Loucy (cell line): ENCODE measurements around the gene AQP9.

ENCODE experiments used
- H2AFZ ChIP-seq: fragments of 200-600 bp; sonication (generic); 2 replicates; pipeline ENCODE4 v1.6.0; 2016; ENCODE audit warnings: antibody characterized with exemption, mild to moderate bottlenecking, low read length, moderate library complexity
- H3F3A ChIP-seq: fragments of 200-600 bp; 2 replicates; pipeline ENCODE4 v1.6.0; 2016; ENCODE audit warnings: antibody characterized with exemption, low read depth, mild to moderate bottlenecking
- H3K27me3 ChIP-seq: fragments of 200-600 bp; sonication (generic); 2 replicates; pipeline ENCODE4 v1.6.1; 2014; ENCODE audit warnings: low read length, mild to moderate bottlenecking; ENCODE audit not compliant: insufficient read depth, poor library complexity, severe bottlenecking
- H3K36me3 ChIP-seq: fragments of 200-600 bp; sonication (generic); 2 replicates; pipeline ENCODE4 v1.6.1; 2016; ENCODE audit warnings: low read length; ENCODE audit not compliant: insufficient read depth
- H3K4me1 ChIP-seq: fragments of 200-600 bp; sonication (generic); 2 replicates; pipeline ENCODE4 v1.5.1; 2014; ENCODE audit warnings: low read length, mild to moderate bottlenecking; ENCODE audit not compliant: insufficient read depth, poor library complexity, severe bottlenecking
- H3K4me2 ChIP-seq: fragments of 200-600 bp; sonication (generic); 2 replicates; pipeline ENCODE4 v1.6.0; 2014; ENCODE audit warnings: antibody characterized with exemption, low read length, low read depth, mild to moderate bottlenecking; ENCODE audit not compliant: poor library complexity, severe bottlenecking
- H3K4me3 ChIP-seq: fragments of 200-600 bp; sonication (generic); 2 replicates; pipeline ENCODE4 v1.5.1; 2014; ENCODE audit warnings: low read length, mild to moderate bottlenecking, mixed read lengths; ENCODE audit not compliant: poor library complexity, severe bottlenecking
- H3K79me2 ChIP-seq: fragments of 200-600 bp; sonication (generic); 2 replicates; pipeline ENCODE4 v1.6.1; 2014; ENCODE audit warnings: low read length; ENCODE audit not compliant: insufficient read depth
- H3K9ac ChIP-seq: fragments of 200-600 bp; sonication (generic); 2 replicates; pipeline ENCODE4 v1.6.0; 2014; ENCODE audit warnings: mild to moderate bottlenecking, low read depth, low read length, moderate library complexity; ENCODE audit not compliant: poor library complexity, severe bottlenecking
- H3K9me2 ChIP-seq: fragments of 200-600 bp; sonication (generic); replicated peaks from 2 replicates; pipeline ENCODE4 v1.6.1; 2016; ENCODE audit warnings: low read depth, low read length, mixed read lengths
- H3K9me3 ChIP-seq: fragments of 200-600 bp; sonication (generic); 2 replicates; pipeline ENCODE4 v1.6.1; 2014; ENCODE audit warnings: mild to moderate bottlenecking, antibody characterized with exemption, low read length, low read depth; ENCODE audit not compliant: insufficient read depth
- H4K20me1 ChIP-seq: fragments of 200-600 bp; sonication (generic); 2 replicates; pipeline ENCODE4 v1.6.0; 2014; ENCODE audit warnings: antibody characterized with exemption, low read length, mild to moderate bottlenecking; ENCODE audit not compliant: insufficient read depth, poor library complexity, severe bottlenecking
- EZH2phosphoT487 ChIP-seq: fragments of 200-600 bp; IDR thresholded peaks from 2 replicates; pipeline ENCODE4 v1.6.1; 2018; ENCODE audit warnings: antibody characterized with exemption, mild to moderate bottlenecking, moderate library complexity, borderline replicate concordance
- TF ChIP-seq, protein P1 (sequence below): fragments of 200-600 bp; sonication (generic); conservative IDR thresholded peaks from 2 replicates; pipeline ENCODE4 v1.5.1; 2014; ENCODE audit warnings: mild to moderate bottlenecking, antibody characterized with exemption, low read length

Gene AQP9

DNA sequence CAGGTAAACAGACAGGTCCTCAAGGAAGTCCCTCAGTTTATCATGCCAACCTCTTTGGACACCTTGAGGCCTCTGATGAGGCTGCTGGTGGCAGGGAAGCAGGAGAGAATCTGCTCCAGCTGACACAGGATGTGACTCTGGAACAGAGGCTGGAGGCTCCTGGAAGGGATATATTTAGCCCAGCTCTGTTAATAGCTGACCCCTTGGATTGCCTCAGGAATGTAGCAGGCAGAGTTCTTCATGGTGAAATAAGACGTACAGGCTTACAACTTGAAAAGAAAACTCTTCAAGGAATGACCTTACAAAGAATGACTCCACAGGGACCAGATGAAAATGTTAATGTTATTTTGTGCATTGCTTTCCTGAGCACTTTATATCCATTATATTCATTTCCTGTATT lies 90.5 kb downstream of the AQP9 start:
- Histone ChIP-seq H3K9me2 (no peaks in the 10 kb centered on the region), H3K36me3 (no peaks in the 10 kb centered on the region), H2AFZ (no peak overlapping the region), H3K4me1 (peaks cover 8% of the 10 kb centered on the region), H3K4me2 (no peak overlapping the region), H3K4me3 (no peak overlapping the region), H3K9me3 (no peaks in the 10 kb centered on the region), H4K20me1 (no peaks in the 10 kb centered on the region), H3F3A (no peaks in the 10 kb centered on the region), H3K79me2 (no peaks in the 10 kb centered on the region), H3K27me3 (no peaks in the 10 kb centered on the region), H3K9ac (no peak overlapping the region)
- TF ChIP-seq, protein P1, sequence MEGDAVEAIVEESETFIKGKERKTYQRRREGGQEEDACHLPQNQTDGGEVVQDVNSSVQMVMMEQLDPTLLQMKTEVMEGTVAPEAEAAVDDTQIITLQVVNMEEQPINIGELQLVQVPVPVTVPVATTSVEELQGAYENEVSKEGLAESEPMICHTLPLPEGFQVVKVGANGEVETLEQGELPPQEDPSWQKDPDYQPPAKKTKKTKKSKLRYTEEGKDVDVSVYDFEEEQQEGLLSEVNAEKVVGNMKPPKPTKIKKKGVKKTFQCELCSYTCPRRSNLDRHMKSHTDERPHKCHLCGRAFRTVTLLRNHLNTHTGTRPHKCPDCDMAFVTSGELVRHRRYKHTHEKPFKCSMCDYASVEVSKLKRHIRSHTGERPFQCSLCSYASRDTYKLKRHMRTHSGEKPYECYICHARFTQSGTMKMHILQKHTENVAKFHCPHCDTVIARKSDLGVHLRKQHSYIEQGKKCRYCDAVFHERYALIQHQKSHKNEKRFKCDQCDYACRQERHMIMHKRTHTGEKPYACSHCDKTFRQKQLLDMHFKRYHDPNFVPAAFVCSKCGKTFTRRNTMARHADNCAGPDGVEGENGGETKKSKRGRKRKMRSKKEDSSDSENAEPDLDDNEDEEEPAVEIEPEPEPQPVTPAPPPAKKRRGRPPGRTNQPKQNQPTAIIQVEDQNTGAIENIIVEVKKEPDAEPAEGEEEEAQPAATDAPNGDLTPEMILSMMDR: no peak
- no peak for TF ChIP-seq EZH2phosphoT487

DNA sequence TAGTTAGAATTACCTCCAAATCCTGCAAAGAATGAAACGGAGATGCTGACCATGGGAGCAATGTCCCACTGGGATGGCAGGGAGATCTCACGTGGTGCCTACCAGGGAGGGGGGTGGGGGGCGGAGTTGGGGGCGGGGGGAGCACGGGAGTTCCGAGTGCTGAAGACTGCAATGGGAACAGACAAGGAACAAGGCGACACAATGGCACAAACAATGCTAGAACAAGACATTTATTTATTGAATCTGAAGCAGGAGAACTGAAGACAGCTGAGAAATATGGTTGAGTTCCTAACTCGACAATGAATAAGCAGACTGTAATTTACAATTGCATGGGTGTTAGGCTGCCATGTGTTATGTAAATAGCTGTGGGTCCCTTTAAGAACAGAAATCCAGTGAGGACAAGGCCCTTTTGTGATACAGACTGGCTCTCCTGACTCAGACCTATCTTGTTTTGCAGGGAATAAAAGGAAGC lies 91.2 kb downstream of the AQP9 start:
- Histone ChIP-seq H4K20me1 (no peaks in the 10 kb centered on the region), H3K4me1 (peaks cover 2% of the 10 kb centered on the region), H3K4me2 (no peak overlapping the region), H3K79me2 (no peaks in the 10 kb centered on the region), H3K9me2 (no peaks in the 10 kb centered on the region), H3K9me3 (no peaks in the 10 kb centered on the region), H3K36me3 (no peaks in the 10 kb centered on the region), H3K9ac (no peak overlapping the region), H3K27me3 (no peaks in the 10 kb centered on the region), H3F3A (no peaks in the 10 kb centered on the region), H2AFZ (no peak overlapping the region), H3K4me3 (no peak overlapping the region)
- TF ChIP-seq, protein P1: no peak
- TF ChIP-seq EZH2phosphoT487: no peak

DNA sequence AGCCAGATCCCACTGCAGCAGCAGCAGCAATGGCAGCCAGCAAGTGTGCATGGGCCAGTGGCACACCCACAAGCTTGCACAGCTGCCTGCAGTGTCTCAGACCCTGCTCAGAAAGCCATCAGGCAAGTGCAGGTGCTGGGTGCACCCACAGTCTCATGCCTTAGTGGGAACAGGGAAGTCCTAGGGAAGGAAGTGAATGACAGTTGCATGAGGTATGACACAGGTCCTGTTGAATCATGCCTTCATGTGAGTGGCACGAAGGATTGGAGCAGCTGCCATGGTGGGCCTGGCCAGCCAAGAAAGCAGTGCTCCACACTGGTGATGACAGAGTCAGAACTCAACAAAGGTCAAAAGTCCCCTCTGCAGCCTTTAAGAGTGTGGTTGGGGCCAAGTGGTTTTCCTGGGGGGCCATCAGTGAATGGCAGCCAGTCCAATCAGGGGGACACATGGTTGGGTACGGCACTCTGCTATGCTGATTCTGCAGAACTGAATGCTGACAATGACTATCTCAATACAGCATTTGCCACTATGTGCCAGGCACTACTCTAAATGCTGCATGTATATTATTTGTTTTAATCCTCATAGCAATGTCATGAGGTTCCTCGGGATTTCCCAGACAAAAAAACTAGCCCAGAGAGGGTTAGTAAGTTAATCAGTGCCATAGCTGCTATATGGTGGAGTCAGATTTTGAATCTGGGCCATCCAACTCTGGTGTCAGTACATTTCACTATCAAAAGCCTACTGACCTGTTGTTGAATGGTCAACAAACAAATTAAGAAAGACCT lies 94.3 kb downstream of the AQP9 start:
- H3K4me2 ChIP-seq: no peak overlapping the region
- no peak overlapping the region for H3K9ac ChIP-seq
- H3K9me3 ChIP-seq: no peaks in the 10 kb centered on the region
- no peaks in the 10 kb centered on the region for H3K4me1 ChIP-seq
- H3F3A ChIP-seq: no peaks in the 10 kb centered on the region
- no peaks in the 10 kb centered on the region for H3K36me3 ChIP-seq
- no peak overlapping the region for H3K4me3 ChIP-seq
- no peaks in the 10 kb centered on the region for H3K79me2 ChIP-seq
- H2AFZ ChIP-seq: no peak overlapping the region
- H3K27me3 ChIP-seq: no peaks in the 10 kb centered on the region
- no peak for TF ChIP-seq EZH2phosphoT487
- TF ChIP-seq, protein P1: no peak
- no peaks in the 10 kb centered on the region for H3K9me2 ChIP-seq
- H4K20me1 ChIP-seq: no peaks in the 10 kb centered on the region
